HG03066 (cell line): Measurements from ENCODE around the gene MYO1F.
A peak's percentile ranks its signal among the peaks of the same experiment; 100 is the strongest.
"Not testable (repeated sequence)": the region's sequence is repeated elsewhere in the genome, so short reads cannot be mapped to it uniquely, and the experiment has no call there.

Source experiments
- ATAC-seq: cut with Tn5 transposase; IDR thresholded peaks from one replicate; pipeline ENCODE4 v1.9.1; 2021; ENCODE audit warnings: low read depth; ENCODE audit not compliant: unreplicated experiment

Gene MYO1F

GRCh38 chr19:8525401-8525684 is 51.9 kb downstream of the MYO1F start:
- ATAC-seq, result no peak

- no peak for ATAC-seq
These were observed 57.9 kb downstream of the MYO1F start for GRCh38 chr19:8519388-8519787.

GRCh38 chr19:8518536-8518935 is 58.7 kb downstream of the MYO1F start:
- no peak for ATAC-seq

GRCh38 chr19:8517551-8518442 is 59.4 kb downstream of the MYO1F start:
- ATAC-seq, result no peak

- ATAC-seq, result no peak
These were observed 61.9 kb downstream of the MYO1F start for GRCh38 chr19:8515317-8515716.

- not testable (repeated sequence) for ATAC-seq
These were observed 62.7 kb downstream of the MYO1F start for GRCh38 chr19:8514505-8515009.

GRCh38 chr19:8513687-8514504 is 63.3 kb downstream of the MYO1F start, which contains the start of gene ZNF414:
ZNF414 (minus strand) TSS chr19:8514167; CDS start chr19:8514046, 121 bp downstream.
- peak; percentile 91 for ATAC-seq

- ATAC-seq, result no peak
These were observed 64.1 kb downstream of the MYO1F start for GRCh38 chr19:8513036-8513686.

- no peak for ATAC-seq
These were observed 64.9 kb downstream of the MYO1F start for GRCh38 chr19:8512115-8512967.

- ATAC-seq, result no peak
These were observed 65.6 kb downstream of the MYO1F start for GRCh38 chr19:8511573-8512101.

GRCh38 chr19:8510589-8511115 is 66.6 kb downstream of the MYO1F start:
- ATAC-seq, result no peak

GRCh38 chr19:8506402-8506957 is 70.8 kb downstream of the MYO1F start:
- ATAC-seq, result no peak

GRCh38 chr19:8505680-8506401 is 71.4 kb downstream of the MYO1F start:
- ATAC-seq, result peak; percentile 62

GRCh38 chr19:8504919-8505318 is 72.3 kb downstream of the MYO1F start:
- ATAC-seq, result no peak

- ATAC-seq, result no peak
These were observed 73.1 kb downstream of the MYO1F start for GRCh38 chr19:8504171-8504570.

GRCh38 chr19:8503510-8503909 is 73.7 kb downstream of the MYO1F start:
- no peak for ATAC-seq

- ATAC-seq, result no peak
These were observed 75.3 kb downstream of the MYO1F start for GRCh38 chr19:8501981-8502380.

- ATAC-seq, result no peak
These were observed 75.7 kb downstream of the MYO1F start for GRCh38 chr19:8501516-8501915.

GRCh38 chr19:8500158-8500557 is 77.1 kb downstream of the MYO1F start:
- no peak for ATAC-seq
